Caco-2 (cell line): ENCODE measurements around the gene SLC5A10. TPM values are rescaled to one million over a fixed set of nuclear protein-coding genes. Genes with fewer than 3 reads are reported as not detected.
A peak's percentile ranks its signal among the peaks of the same experiment; 100 is the strongest.

ENCODE experiments used
- BruUV-seq: library from RNA; stranded (reverse); fragments of 400-500 nt; replicated peaks from 2 replicates; lab custom pipeline; 2021; lab: Mats Ljungman, UMichigan
- CTCF ChIA-PET: fragments of 300-600 bp; sonication (Branson Sonifier 250); formaldehyde crosslinking; loops from one replicate; lab custom pipeline; 2022; ENCODE audit warnings: antibody characterized with exemption; lab: Charles Lee
- POLR2A ChIA-PET: fragments of 300-600 bp; sonication (Branson Sonifier 250); formaldehyde crosslinking; loops from one replicate; lab custom pipeline; 2022; ENCODE audit warnings: antibody characterized with exemption; lab: Charles Lee
- DNase-seq, 2 experiments: peaks; one replicate each; pipeline versions ENCODE4 v3.0.0 to v3.0.0-alpha.2; 2020 to 2022
- H3K27me3 ChIP-seq: replicated peaks from 2 replicates; pipeline ENCODE4 v1.6.0; 2011; ENCODE audit warnings: low read length; ENCODE audit not compliant: control insufficient read depth, insufficient read depth
- H3K36me3 ChIP-seq: 2 replicates; pipeline ENCODE4 v1.5.1; 2011; ENCODE audit warnings: low read length; ENCODE audit not compliant: control insufficient read depth, insufficient read depth
- H3K4me1 ChIP-seq: fragments of 250-450 bp; sonication (Bioruptor Pico); 2 replicates; pipeline ENCODE4 v1.5.1; 2020; ENCODE audit warnings: mild to moderate bottlenecking
- H3K4me3 ChIP-seq: 2 replicates; pipeline ENCODE4 v1.5.1; 2011; ENCODE audit warnings: low read depth, mild to moderate bottlenecking, control low read depth, low read length
- H3K9me3 ChIP-seq: fragments of 250-450 bp; sonication (Bioruptor Pico); 2 replicates; pipeline ENCODE4 v1.5.1; 2020; ENCODE audit warnings: mild to moderate bottlenecking, moderate library complexity
- H3K27ac Mint-ChIP-seq: one replicate; pipeline ENCODE4 v1.8.0; 2022; ENCODE audit warnings: mixed read lengths; ENCODE audit not compliant: unreplicated experiment
- H3K27me3 Mint-ChIP-seq: one replicate; pipeline ENCODE4 v1.8.0; 2022; ENCODE audit warnings: mixed read lengths; ENCODE audit not compliant: insufficient read depth, unreplicated experiment
- H3K36me3 Mint-ChIP-seq: one replicate; pipeline ENCODE4 v1.8.0; 2022; ENCODE audit warnings: mild to moderate bottlenecking, mixed read lengths; ENCODE audit not compliant: insufficient read depth, unreplicated experiment
- H3K4me1 Mint-ChIP-seq: one replicate; pipeline ENCODE4 v1.8.0; 2022; ENCODE audit warnings: low read depth, mixed read lengths; ENCODE audit not compliant: unreplicated experiment
- H3K4me3 Mint-ChIP-seq: one replicate; pipeline ENCODE4 v1.8.0; 2022; ENCODE audit warnings: mild to moderate bottlenecking, moderate library complexity, mixed read lengths; ENCODE audit not compliant: unreplicated experiment
- H3K9me3 Mint-ChIP-seq: one replicate; pipeline ENCODE4 v1.8.0; 2022; ENCODE audit warnings: mixed read lengths; ENCODE audit not compliant: unreplicated experiment
- CTCF ChIP-seq, 2 experiments: fragments of 200-600 bp in 1 of 2; IDR thresholded peaks; 1 replicate in 1 of 2; 2 replicates in 1 of 2; pipeline versions ENCODE4 v1.5.1 to v1.8.0; 2011 to 2022; ENCODE audit warnings: antibody characterized with exemption in 1 of 2, control low read depth in 1 of 2, inconsistent platforms in 1 of 2, low read depth in 1 of 2, low read length in 1 of 2, mild to moderate bottlenecking in 1 of 2, moderate library complexity in 1 of 2; ENCODE audit not compliant: insufficient read depth in 1 of 2, severe bottlenecking in 1 of 2, unreplicated experiment in 1 of 2
- intact Hi-C: fragments of 100-400 bp; cut with micrococcal nuclease; formaldehyde crosslinking; loops from one replicate; pipeline ENCODE4 v1.10.0; 2022; ENCODE audit not compliant: unreplicated experiment
- total RNA-seq: library from RNA; stranded (reverse); gene quantifications from 2 replicates; pipeline ENCODE4 v1.2.3, GENCODE V29; 2022

Gene SLC5A10
- total RNA-seq, 1 experiment from 2014 or later: 0.27 TPM

- Histone ChIP-seq H3K9me3 (no peaks in the 10 kb centered on the region), H3K36me3 (no peaks in the 10 kb centered on the region), H3K4me3 (no peak overlapping the region), H3K4me1 (peaks cover 26% of the 10 kb centered on the region), H3K27me3 (no peaks in the 10 kb centered on the region)
- Mint-ChIP-seq H3K9me3 (no peaks in the 10 kb centered on the region), H3K27ac (peak overlapping the region; percentile 29), H3K27me3 (no peaks in the 10 kb centered on the region), H3K4me1 (peaks cover under 1% of the 10 kb centered on the region), H3K4me3 (no peak overlapping the region), H3K36me3 (peaks cover 32% of the 10 kb centered on the region)
- peak in 1 of 2 experiments; percentile 66 for DNase-seq
- BruUV-seq: no TSS peak
- no peak for TF ChIP-seq CTCF (IDR thresholded peaks at IDR 0.05; ENCODE audit: insufficient read depth in 1 of 2, low read depth in 1 of 2, low read length in 1 of 2, severe bottlenecking in 1 of 2, unreplicated experiment in 1 of 2)
- CTCF ChIA-PET: no interaction called here
- intact Hi-C loops: loop anchor here (10.0 kb wide), 1 partner anchor 153 kb away; no protein-coding TSS in a partner anchor
- POLR2A ChIA-PET: no interaction called here
Observed at GRCh38 chr17:18967916-18968315, 16.0 kb downstream of the SLC5A10 start.

GRCh38 chr17:18968345-18968744 lies 16.4 kb downstream of the SLC5A10 start:
- Histone ChIP-seq H3K9me3 (no peaks in the 10 kb centered on the region), H3K27me3 (no peaks in the 10 kb centered on the region), H3K4me3 (no peak overlapping the region), H3K36me3 (peaks cover 1% of the 10 kb centered on the region; the same call in 1 of the 2 replicates), H3K4me1 (peaks cover 22% of the 10 kb centered on the region)
- intact Hi-C loops: loop anchor here (10.0 kb wide), 1 partner anchor 154 kb away; no protein-coding TSS in a partner anchor
- POLR2A ChIA-PET: no interaction called here
- H3K4me3 Mint-ChIP-seq: no peak overlapping the region
- CTCF ChIA-PET: interaction anchor here (0.6 kb wide), 1 partner anchor 163 kb away, joined by 4 read pairs; no protein-coding TSS in a partner anchor
- peaks cover 36% of the 10 kb centered on the region for H3K36me3 Mint-ChIP-seq
- no peaks in the 10 kb centered on the region for H3K27me3 Mint-ChIP-seq
- no peaks in the 10 kb centered on the region for H3K9me3 Mint-ChIP-seq
- H3K27ac Mint-ChIP-seq: peak overlapping the region; percentile 29
- BruUV-seq: no TSS peak
- no peak for DNase-seq
- no peak for TF ChIP-seq CTCF (IDR thresholded peaks at IDR 0.05; ENCODE audit: insufficient read depth in 1 of 2, low read depth in 1 of 2, low read length in 1 of 2, severe bottlenecking in 1 of 2, unreplicated experiment in 1 of 2)
- H3K4me1 Mint-ChIP-seq: no peaks in the 10 kb centered on the region

- Mint-ChIP-seq H3K27ac (peak overlapping the region; percentile 51), H3K36me3 (peaks cover 38% of the 10 kb centered on the region), H3K27me3 (no peaks in the 10 kb centered on the region), H3K9me3 (no peaks in the 10 kb centered on the region), H3K4me3 (no peak overlapping the region), H3K4me1 (no peaks in the 10 kb centered on the region)
- no peak for TF ChIP-seq CTCF (IDR thresholded peaks at IDR 0.05; ENCODE audit: insufficient read depth in 1 of 2, low read depth in 1 of 2, low read length in 1 of 2, severe bottlenecking in 1 of 2, unreplicated experiment in 1 of 2)
- no peak for DNase-seq
- peaks cover 1% of the 10 kb centered on the region; the same call in 1 of the 2 replicates for H3K36me3 ChIP-seq
- no peak overlapping the region for H3K4me3 ChIP-seq
- intact Hi-C loops: loop anchor here (10.0 kb wide), 1 partner anchor 154 kb away; no protein-coding TSS in a partner anchor
- ChIA-PET CTCF (interaction anchor here (0.6 to 0.9 kb wide), 2 partner anchors 8 to 164 kb away, joined by 4 to 5 read pairs; no protein-coding TSS in a partner anchor), POLR2A (no interaction called here)
- no peaks in the 10 kb centered on the region for H3K9me3 ChIP-seq
- H3K4me1 ChIP-seq: peaks cover 19% of the 10 kb centered on the region
- BruUV-seq: TSS peak; percentile 9
- H3K27me3 ChIP-seq: no peaks in the 10 kb centered on the region
Observed at GRCh38 chr17:18968945-18969887, 17.3 kb downstream of the SLC5A10 start.
